HepG2 (cell line): ENCODE data around the gene ADAM15. TPM values are rescaled to one million over a fixed set of nuclear protein-coding genes. Genes with fewer than 3 reads are reported as not detected.

Experiments
- AKNA ChIP-seq: sonication (generic); formaldehyde crosslinking; IDR thresholded peaks from 2 replicates; pipeline ENCODE4 v1.4.0; 2020; ENCODE audit warnings: missing genetic modification reagents, borderline replicate concordance
- HNRNPL ChIP-seq: fragments of 200-400 bp; formaldehyde crosslinking; IDR thresholded peaks from 2 replicates; pipeline ENCODE4 v1.6.1; 2017; ENCODE audit warnings: mild to moderate bottlenecking, low read depth, low read length
- MEIS2 ChIP-seq: sonication (generic); formaldehyde crosslinking; IDR thresholded peaks from 2 replicates; pipeline ENCODE4 v1.9.0; 2021; ENCODE audit warnings: mild to moderate bottlenecking, missing genetic modification reagents
- ZNF142 ChIP-seq: sonication (generic); formaldehyde crosslinking; IDR thresholded peaks from 2 replicates; pipeline ENCODE4 v1.4.0; 2020; ENCODE audit warnings: missing genetic modification reagents
- ZNF253 ChIP-seq: sonication (generic); formaldehyde crosslinking; IDR thresholded peaks from 2 replicates; pipeline ENCODE4 v1.8.0; 2022; ENCODE audit warnings: mild to moderate bottlenecking, missing genetic modification reagents, borderline replicate concordance
- ZNF552 ChIP-seq: sonication (generic); formaldehyde crosslinking; IDR thresholded peaks from 2 replicates; pipeline ENCODE4 v1.9.0; 2022; ENCODE audit warnings: missing genetic modification reagents, mild to moderate bottlenecking, borderline replicate concordance
- polyA plus RNA-seq, 8 experiments: library from polyadenylated mRNA; depleted of rRNA in 3 of 8; stranded (reverse) in 7 of 8; unstranded in 1 of 8; fragments of >200 nt; fragmentation: Illumina TruSeq in 4 of 8; extraction: Trizol in 4 of 8; gene quantifications; 2 replicates each; pipeline versions ENCODE4 v1.2.1 to v1.2.3, GENCODE V29; 2011 to 2016; ENCODE audit warnings: low read depth in 4 of 8, missing spikeins in 1 of 8, mixed read lengths in 1 of 8; ENCODE audit not compliant: insufficient read depth in 1 of 8
- total RNA-seq, 5 experiments: library from RNA; depleted of rRNA; stranded (reverse); fragments of >200 nt; fragmentation: Illumina TruSeq; extraction: Trizol; gene quantifications; 2 replicates each; pipeline ENCODE4 v1.2.3, GENCODE V29; 2016; ENCODE audit warnings: low read depth in 1 of 5
- TF ChIP-seq, protein P1 (sequence below): sonication (generic); formaldehyde crosslinking; IDR thresholded peaks from 2 replicates; pipeline ENCODE4 v1.8.0; 2022; ENCODE audit warnings: missing genetic modification reagents, mild to moderate bottlenecking, borderline replicate concordance
- TF ChIP-seq, protein P2 (sequence below): sonication (generic); formaldehyde crosslinking; IDR thresholded peaks from 2 replicates; pipeline ENCODE4 v1.5.1; 2020; ENCODE audit warnings: missing genetic modification reagents, mild to moderate bottlenecking, borderline replicate concordance

Gene ADAM15
- total and polyA plus RNA-seq, 2 of the 13 experiments (the other 11 are each of a cell fraction or from before 2014, with no cell fraction given): 17.9 to 25.6 TPM

DNA sequence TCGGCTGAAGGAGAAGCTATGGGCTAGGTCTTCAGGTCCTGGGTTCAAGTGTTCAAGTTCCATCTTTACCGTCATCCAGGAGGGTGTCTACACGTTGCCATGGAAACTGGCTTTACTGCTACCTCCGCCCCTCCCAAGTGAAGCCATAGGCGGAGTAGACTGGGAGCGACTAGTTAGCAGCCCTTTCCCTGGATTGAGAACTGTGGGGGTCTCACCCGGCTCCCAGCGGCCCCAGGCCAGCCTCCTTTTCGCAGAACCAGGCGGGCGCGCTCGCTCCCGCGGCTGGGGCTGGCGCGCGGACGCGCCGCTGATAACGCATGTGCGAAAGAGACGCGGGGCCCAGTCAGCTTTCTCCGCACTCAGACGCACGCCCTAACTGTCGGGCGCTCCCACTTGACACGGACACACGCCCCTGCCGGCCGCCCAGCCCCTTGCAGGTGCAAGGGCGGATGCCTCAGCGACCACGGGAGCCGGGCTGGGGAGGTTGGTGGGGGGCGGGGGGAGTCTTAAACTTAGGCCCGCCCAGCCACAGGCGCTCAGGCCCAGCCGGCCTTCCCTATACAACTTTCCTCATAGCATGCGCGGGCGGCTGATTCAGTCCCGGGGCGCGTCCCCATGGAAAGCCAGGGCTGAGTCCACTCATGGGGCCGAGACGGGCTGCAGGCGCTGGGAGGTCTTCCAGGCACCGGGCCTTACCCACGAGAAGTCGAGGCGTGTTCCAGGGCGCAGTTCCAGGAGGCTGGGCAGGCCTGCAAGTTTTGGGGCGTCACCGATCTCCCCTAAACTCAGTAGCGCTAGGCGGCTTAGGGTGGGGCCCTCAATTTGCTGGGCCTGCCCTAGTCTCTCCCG is 19.8 kb downstream of the ADAM15 start (continued):
- TF ChIP-seq ZNF142 (no peak), MEIS2 (CRISPR knock-in tag) (no peak), ZNF552 (no peak), HNRNPL (no peak), ZNF253 (CRISPR knock-in tag) (no peak), AKNA (no peak)
- TF ChIP-seq, protein P1, sequence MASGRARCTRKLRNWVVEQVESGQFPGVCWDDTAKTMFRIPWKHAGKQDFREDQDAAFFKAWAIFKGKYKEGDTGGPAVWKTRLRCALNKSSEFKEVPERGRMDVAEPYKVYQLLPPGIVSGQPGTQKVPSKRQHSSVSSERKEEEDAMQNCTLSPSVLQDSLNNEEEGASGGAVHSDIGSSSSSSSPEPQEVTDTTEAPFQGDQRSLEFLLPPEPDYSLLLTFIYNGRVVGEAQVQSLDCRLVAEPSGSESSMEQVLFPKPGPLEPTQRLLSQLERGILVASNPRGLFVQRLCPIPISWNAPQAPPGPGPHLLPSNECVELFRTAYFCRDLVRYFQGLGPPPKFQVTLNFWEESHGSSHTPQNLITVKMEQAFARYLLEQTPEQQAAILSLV: no peak
- TF ChIP-seq, protein P2, sequence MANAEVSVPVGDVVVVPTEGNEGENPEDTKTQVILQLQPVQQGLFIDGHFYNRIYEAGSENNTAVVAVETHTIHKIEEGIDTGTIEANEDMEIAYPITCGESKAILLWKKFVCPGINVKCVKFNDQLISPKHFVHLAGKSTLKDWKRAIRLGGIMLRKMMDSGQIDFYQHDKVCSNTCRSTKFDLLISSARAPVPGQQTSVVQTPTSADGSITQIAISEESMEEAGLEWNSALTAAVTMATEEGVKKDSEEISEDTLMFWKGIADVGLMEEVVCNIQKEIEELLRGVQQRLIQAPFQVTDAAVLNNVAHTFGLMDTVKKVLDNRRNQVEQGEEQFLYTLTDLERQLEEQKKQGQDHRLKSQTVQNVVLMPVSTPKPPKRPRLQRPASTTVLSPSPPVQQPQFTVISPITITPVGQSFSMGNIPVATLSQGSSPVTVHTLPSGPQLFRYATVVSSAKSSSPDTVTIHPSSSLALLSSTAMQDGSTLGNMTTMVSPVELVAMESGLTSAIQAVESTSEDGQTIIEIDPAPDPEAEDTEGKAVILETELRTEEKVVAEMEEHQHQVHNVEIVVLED: peak; percentile 64; the same call in 1 of the 2 replicates
